ENCODE results near the gene C16orf96.

Gene C16orf96

GRCh38 chr16:4646773-4647643 lies 90.9 kb downstream of the C16orf96 start:
- no peak for DNase-seq (ENCODE audit: low read depth)

DNA sequence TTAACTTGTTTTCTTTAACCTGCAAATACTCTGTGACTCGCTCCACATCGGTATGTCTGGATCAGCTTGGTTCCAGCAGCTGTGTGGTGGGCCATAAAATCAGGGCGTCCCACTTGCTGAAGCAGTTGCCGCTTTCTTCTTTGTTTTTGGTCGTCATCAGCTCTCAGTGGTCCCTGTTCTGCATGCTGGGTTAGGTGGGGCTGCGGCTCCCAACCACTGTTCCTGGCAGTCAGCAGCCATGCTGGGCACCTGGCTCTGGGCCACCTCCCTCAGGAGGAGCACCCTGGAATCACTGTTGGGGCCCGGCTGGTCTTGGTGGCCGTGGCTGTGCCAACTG lies 91.5 kb downstream of the C16orf96 start:
- no peak for DNase-seq (ENCODE audit: low read depth)

- no peak for DNase-seq (ENCODE audit: low read depth)
Measured at GRCh38 chr16:4648917-4649316, 92.8 kb downstream of the C16orf96 start.

DNA sequence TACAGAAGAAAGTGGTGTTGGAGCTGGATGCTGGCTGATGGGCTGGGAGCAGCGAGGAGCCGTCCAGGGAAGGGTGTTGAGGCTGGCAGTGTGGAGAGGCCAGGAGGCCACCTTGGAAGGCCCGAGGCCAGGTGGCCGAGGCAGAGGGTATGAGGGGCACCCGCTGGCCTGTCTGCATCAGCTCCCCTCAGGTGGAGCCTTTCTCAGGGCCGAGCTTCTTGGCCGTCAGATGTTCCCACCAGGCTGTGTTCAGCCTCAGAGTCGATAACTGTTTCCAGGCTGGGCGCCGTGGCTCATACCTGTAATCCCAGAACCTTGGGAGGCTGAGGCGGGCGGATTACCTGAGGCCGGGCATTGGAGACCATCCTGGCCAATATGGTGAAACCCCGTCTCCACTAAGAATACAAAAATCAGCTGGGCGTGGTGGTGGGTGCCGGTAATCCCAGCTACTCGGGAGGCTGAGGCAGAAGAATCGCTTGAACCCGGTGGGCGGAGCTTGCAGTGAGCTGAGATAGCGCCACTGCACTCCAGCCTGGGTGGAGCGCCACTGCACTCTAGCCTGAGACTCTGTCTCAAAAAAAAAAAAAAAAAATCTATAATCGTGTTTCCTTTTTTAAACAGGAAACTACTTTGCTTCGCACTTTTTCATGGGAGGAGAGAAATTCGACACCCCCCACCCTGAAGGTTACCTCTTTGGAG lies 93.8 kb downstream of the C16orf96 start:
- no peak for DNase-seq (ENCODE audit: low read depth)

Data from amniotic epithelial cell (primary cell).